Fibroblast of gingiva (primary cell): Measurements from ENCODE around the gene ATP8B3.

ENCODE experiments used
- DNase-seq: peaks from one replicate; pipeline ENCODE4 v3.0.0-alpha.2; 2011; ENCODE audit warnings: low read depth

Gene ATP8B3

DNA sequence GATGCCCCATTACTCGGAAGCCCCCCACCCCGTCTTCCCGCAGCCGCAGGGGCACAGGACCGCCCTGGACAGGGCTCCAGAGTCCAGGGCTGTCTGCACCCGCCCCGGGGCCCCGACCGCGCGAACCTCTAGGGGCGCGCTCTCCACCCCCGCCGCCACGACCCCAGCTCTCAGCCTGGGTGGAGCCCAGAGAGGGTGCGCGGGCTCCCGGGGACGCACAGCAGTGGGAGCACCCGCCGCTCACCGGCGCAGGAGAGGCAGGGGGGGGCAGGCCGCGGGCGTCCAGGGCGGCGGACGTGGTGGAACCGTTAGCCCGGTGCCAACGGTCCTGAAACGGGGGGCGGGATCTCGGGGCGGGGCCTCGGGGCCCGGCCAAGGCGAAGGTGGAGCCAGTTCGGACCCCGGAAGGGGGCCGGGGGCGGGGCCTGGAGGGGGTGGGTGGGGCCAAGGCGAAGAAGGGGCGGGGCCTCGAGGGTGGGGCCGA lies at the start of gene ATP8B3:
Gene ATP8B3 (minus strand): TSS at position 335 of the 484 bp plus-strand sequence. CDS start 540 bp downstream, outside the sequence.
- DNase-seq: no peak

DNA sequence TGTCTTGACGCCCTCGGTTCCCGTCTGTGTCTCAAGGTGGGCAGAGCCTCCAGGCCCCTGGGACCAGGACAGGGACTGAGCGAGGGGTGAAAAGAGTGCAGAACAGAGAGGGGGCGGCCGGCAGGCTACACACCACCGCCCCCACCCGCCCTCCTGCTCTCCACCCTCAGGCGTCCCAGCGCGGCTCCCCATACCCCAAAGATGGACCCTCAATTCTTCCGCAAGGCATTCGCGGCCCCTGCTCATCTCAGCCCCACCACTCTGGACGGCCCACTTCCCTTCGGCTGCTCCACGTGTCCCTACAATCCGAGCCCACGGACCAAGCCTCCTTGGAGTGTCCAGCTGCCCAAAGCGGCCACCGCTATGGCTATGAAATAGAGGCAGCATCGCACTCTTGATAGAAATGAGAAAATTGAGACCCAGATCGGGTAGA lies 49.5 kb upstream of the ATP8B3 start:
- no peak for DNase-seq

DNA sequence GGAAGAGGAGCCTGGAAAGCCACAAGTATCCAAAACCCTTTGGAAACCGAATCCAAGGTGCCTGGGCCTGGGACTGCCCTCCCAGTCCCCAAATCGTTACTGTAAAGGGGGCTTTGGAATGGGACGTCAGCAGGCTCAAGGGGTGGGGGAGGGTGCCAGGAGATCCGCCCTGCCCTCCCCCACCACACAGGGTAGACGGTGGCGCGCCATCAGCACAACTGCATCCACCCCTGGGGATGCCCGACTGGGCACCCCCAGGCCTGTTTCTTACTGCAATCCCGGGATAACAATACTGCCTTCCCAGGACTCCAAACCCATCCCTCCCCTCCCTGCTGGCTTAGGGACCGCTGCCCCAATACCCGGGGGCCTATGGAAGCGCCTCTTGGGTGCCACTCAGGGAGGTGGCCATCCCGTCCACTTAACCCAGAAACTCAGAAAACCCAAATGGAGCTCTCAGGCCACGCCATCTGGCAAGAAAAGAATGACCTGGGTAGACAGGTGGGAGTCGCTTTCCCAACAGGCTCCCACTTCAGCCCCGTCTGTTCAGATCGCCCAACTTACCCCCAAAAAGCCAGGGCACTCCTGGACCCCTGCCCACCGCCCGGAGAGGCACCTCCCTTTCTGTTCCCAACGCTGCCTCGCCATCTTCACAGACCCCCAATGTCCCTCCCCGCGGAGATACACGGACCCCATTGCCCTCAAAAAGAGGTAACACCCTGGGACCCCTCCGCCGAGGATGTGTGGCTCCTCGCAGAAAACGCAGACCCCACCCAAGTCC lies 48.9 kb upstream of the ATP8B3 start:
- DNase-seq: no peak

DNA sequence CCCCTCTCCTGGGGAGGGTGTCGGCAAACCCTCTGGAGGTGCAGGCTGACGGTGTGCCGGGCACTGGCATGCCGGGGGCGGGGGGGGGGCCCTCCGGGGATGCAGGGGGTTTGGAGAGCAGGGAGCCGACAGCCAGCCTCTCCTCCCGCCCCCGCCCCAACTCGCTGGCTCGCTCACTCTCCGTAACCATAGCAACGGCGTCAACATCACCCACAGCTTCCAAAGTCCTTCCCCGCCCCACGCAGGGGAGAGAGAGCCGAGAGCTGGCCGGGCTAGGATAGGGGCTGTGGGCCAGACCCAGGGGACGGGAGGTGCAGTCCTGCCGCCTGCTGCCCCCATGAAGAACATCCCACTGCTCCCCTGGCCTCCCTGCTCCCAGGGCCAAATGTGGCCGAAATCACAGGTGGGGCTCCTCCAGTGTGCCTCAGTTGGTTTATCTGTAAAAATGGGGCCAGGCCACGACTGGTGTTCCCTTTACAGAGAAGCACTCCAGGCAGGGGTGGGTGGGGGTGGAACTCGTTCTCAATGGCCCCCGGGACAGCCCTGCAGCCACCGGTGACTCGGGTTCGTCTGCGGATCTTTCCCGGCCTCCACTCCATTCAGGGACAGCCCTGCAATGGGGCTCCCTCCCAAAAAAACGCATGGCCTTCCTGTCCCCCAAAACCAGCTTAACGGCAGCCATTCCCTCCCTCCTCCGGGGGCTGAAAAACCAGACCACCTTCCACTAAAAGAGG lies 48.1 kb upstream of the ATP8B3 start:
- DNase-seq: peak; percentile 77

- no peak for DNase-seq
Observed at GRCh38 chr19:1859331-1859781, 47.3 kb upstream of the ATP8B3 start.

GRCh38 chr19:1858412-1859081 lies 46.5 kb upstream of the ATP8B3 start:
- DNase-seq: no peak

GRCh38 chr19:1857648-1858326 lies 45.7 kb upstream of the ATP8B3 start:
- no peak for DNase-seq

DNA sequence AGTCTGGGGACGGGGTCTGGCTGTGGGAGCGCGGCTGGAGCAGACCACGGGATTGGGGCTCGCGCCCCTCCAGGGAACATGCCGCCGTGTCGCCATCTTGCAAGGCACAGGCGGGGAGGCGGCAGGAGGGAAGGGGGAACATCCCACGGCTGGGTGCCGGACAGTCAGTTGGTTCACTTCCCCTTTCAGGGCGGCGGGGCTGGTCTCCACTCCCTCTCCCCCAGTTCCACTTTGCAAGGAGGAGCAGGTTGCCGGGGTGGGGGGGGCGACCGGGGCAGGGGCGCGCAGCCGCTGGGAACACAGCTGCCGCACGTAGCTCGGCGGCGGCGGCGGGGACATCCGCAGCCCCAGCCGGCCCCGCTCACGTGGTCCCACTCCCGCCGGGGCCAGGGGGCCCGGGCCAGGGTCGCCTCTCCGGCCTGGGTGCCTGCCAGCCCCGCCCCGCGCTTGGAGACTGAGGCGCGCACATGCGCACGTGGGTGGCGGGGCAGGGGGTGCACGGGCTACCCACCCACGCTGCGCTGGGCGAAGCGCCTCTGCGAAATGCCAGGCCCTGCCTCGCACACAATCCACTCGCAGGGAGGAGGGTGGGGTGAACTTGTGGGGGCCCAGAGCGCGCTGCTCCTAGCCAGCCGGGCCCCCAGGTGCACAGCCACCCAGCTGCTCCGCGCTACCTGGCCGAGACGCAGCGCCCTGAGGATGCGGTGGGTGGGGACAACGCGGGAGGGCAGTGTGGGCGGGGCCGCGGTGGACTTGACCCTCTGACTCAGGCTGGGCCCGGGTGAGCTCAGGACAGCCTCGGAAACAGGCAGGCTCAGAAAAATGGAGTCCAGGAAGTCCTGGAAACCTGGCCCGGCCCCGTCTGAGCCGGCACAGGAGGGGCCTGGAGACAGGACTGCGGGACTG lies 44.9 kb upstream of the ATP8B3 start:
- peak; percentile 72 for DNase-seq

GRCh38 chr19:1856345-1856697 lies 44.2 kb upstream of the ATP8B3 start:
- DNase-seq: no peak

DNA sequence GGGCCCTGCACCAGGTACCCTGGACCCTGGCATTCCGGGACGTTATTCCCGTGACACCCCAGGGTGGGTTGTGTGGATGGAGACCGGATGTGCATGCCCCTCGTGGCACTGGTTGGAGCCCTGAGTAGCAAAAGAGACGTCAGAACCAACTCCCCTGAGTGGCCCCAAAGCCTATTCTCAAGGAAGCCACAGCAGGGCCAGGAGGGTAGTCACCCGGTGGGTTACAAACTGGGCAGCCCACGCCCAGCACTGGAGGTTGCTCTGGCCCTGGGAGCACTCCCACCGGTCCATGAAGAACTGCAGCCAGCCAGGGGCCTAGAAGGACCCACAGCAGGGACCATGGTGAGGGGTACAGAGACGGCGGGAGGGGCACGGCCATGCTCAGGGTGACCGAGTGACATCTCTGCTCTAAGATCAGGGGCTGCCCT lies 43.8 kb upstream of the ATP8B3 start:
- peak; percentile 42 for DNase-seq

DNA sequence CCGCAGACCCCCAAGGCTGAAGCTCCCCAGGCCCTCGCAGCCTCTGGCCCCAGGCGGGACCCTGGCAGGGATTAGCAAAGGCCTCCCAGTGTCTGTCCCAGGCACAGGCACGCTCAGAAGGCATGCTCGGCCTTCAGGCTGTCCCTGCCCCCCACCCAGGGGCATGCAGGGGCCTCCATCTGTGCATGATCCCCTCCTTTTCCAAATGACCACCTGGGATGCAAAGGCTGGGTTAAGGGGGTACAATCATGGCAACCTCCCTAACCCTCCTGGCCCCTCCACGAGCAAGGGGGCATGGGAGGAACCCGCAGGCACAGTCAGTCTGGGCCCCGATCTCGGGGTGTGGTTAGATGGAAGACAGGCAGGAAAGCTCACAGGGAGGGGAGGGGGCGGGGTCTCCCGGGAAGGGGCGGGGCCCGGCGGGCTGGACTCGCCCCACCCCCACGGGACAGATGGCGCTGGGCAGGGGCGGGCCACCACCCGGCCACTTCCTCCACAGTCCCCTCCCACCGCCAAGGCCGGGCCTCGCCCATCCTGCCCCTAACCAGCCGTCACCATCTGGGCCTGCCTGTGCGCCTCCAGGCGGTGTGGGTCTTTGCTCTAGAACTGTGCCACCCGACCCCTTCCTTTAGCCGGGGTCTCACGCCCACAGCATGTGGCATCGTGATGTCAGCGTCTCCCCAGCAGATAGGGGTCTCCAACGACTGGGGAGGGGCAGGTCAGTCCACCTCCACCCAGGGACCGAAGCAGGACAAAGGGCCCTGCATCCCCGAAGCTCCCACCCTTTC lies 43.2 kb upstream of the ATP8B3 start:
- DNase-seq: peak; percentile 92

GRCh38 chr19:1854542-1855039 lies 42.5 kb upstream of the ATP8B3 start:
- no peak for DNase-seq

DNA sequence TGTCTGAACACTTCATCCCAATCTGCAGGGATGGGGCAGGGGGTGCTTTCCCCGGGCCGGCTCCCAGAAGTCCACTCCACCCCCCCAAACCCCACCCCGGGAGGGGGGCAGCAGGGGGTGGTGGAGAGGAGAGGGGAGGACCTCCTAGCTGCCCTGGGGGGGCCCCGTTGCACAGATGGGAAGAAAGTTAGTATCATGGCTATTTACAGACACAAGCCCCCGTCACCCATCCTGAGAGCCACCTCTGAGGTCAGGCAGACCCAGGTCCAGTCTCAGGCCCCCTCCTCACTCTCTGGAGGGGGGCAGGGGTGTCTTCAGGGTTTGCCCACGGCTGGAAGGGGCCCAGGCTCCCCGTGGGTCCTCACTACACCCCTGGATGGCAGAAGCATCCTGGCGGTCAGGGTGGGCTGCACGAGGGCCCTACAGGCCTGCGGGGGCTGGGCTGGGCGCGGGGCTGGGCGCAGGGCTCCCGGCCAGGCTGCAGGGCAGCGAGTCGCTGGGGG lies 42.0 kb upstream of the ATP8B3 start:
- no peak for DNase-seq

- peak; percentile 77 for DNase-seq
Observed at GRCh38 chr19:1853295-1854038, 41.4 kb upstream of the ATP8B3 start.

- DNase-seq: no peak
Observed at GRCh38 chr19:1852581-1853128, 40.6 kb upstream of the ATP8B3 start.

GRCh38 chr19:1851654-1852580 lies 39.8 kb upstream of the ATP8B3 start:
- DNase-seq: no peak

GRCh38 chr19:1850809-1851653 lies 39.0 kb upstream of the ATP8B3 start:
- DNase-seq: no peak
